HG03520 (cell line): ENCODE measurements around the gene MOCS1.

ENCODE experiments used
- ATAC-seq: cut with Tn5 transposase; IDR thresholded peaks from one replicate; pipeline ENCODE4 v1.9.1; 2021; ENCODE audit warnings: mild to moderate bottlenecking, moderate library complexity; ENCODE audit not compliant: unreplicated experiment

The MOCS1 gene

GRCh38 chr6:39905640-39905975 lies 28.7 kb downstream of the MOCS1 start:
- no peak for ATAC-seq

- ATAC-seq = no peak
Observed at GRCh38 chr6:39904946-39905639, 29.2 kb downstream of the MOCS1 start.

GRCh38 chr6:39903656-39904055 lies 30.6 kb downstream of the MOCS1 start:
- ATAC-seq = no peak

- no peak for ATAC-seq
Observed at GRCh38 chr6:39902786-39903465, 31.3 kb downstream of the MOCS1 start.

GRCh38 chr6:39902136-39902535 lies 32.1 kb downstream of the MOCS1 start:
- no peak for ATAC-seq

- ATAC-seq = no peak
Observed at GRCh38 chr6:39901670-39902069, 32.6 kb downstream of the MOCS1 start.

- no peak for ATAC-seq
Observed at GRCh38 chr6:39901116-39901655, 33.1 kb downstream of the MOCS1 start.

GRCh38 chr6:39899554-39900295 lies 34.5 kb downstream of the MOCS1 start:
- ATAC-seq = no peak

GRCh38 chr6:39898625-39899024 lies 35.6 kb downstream of the MOCS1 start:
- ATAC-seq = no peak

GRCh38 chr6:39897698-39898097 lies 36.6 kb downstream of the MOCS1 start:
- ATAC-seq = no peak

GRCh38 chr6:39896701-39897100 lies 37.6 kb downstream of the MOCS1 start:
- ATAC-seq = no peak

- no peak for ATAC-seq
Observed at GRCh38 chr6:39893286-39893685, 41.0 kb downstream of the MOCS1 start.

GRCh38 chr6:39892490-39893129 lies 41.7 kb downstream of the MOCS1 start:
- ATAC-seq = no peak

- ATAC-seq = no peak
Observed at GRCh38 chr6:39891976-39892375, 42.3 kb downstream of the MOCS1 start.

GRCh38 chr6:39891353-39891752 lies 42.9 kb downstream of the MOCS1 start:
- no peak for ATAC-seq

- ATAC-seq = no peak
Observed at GRCh38 chr6:39889229-39889628, 45.0 kb downstream of the MOCS1 start.

- no peak for ATAC-seq
Observed at GRCh38 chr6:39887692-39888450, 46.4 kb downstream of the MOCS1 start.

GRCh38 chr6:39886871-39887270 lies 47.4 kb downstream of the MOCS1 start:
- ATAC-seq = no peak

- ATAC-seq = no peak
Observed at GRCh38 chr6:39885691-39886090, 48.6 kb downstream of the MOCS1 start.

- no peak for ATAC-seq
Observed at GRCh38 chr6:39884696-39885095, 49.6 kb downstream of the MOCS1 start.

GRCh38 chr6:39882531-39882899 lies 51.7 kb downstream of the MOCS1 start:
- ATAC-seq = no peak
